ENCODE measurements around the gene ACKR2. TPM values are rescaled to one million over a fixed set of nuclear protein-coding genes. Genes with fewer than 3 reads are reported as not detected.

The ACKR2 gene
- total and polyA plus RNA-seq, 2 experiments from 2014 or later = 0.35 TPM; not detected in 1

DNA sequence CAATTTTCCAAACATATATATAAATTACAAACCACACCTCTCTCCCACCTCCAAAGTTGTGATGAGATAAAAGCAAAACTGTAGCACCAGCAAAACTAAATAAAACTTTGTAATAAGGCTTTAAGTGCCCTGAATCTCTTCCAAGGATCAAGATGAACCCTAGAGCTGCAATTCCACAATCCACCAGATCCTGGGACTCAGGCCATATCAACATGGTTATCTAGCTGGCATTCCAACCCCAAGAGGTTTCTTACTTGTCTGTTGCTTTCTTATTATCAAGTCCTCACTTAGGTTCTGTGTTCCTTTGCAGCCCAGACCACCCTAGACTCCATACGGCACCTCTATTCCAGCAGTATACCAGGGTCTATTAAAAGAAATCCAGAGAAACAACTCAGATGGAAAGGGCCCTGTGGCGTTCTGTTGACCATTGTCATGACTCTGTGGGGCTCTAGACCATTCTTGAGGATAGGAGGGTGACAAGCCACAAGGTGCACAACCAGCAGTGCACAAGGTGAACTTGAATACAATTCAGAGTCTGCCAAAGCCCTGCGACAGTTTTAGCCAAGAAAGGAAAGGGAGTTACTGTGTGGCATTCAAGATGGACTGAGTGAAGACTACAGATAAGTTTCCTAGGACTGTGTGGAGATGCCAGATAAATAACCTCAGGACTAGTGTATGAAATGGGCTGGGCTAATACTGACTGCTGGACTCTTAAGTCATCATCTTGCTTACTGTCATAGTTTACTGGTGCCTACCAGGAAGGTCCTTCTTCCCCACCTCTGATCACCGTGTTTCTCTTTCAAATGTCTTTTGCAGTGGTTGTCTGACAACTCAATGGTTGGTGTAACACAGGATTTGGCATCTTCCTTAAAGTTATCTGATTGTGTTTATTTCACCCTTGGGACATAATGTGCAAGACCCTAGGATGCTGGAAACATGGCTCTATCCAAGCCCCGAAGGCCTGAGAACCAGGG lies 27.2 kb downstream of the ACKR2 start (continued):
- TF ChIP-seq, protein P1, sequence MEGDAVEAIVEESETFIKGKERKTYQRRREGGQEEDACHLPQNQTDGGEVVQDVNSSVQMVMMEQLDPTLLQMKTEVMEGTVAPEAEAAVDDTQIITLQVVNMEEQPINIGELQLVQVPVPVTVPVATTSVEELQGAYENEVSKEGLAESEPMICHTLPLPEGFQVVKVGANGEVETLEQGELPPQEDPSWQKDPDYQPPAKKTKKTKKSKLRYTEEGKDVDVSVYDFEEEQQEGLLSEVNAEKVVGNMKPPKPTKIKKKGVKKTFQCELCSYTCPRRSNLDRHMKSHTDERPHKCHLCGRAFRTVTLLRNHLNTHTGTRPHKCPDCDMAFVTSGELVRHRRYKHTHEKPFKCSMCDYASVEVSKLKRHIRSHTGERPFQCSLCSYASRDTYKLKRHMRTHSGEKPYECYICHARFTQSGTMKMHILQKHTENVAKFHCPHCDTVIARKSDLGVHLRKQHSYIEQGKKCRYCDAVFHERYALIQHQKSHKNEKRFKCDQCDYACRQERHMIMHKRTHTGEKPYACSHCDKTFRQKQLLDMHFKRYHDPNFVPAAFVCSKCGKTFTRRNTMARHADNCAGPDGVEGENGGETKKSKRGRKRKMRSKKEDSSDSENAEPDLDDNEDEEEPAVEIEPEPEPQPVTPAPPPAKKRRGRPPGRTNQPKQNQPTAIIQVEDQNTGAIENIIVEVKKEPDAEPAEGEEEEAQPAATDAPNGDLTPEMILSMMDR (conservative IDR thresholded peaks at IDR 0.05; ENCODE audit: low read depth in 2 of 2) = no peak
- no peak for TF ChIP-seq EZH2 (IDR thresholded peaks at IDR 0.05; ENCODE audit: low read depth, unreplicated experiment)
- TF ChIP-seq ZNF114 (CRISPR knock-in tag; IDR thresholded peaks at IDR 0.05) = no peak
- no peak for TF ChIP-seq ZNF331 (CRISPR knock-in tag; IDR thresholded peaks at IDR 0.05; ENCODE audit: low read depth)
- TF ChIP-seq NANOG (IDR thresholded peaks at IDR 0.05; ENCODE audit: borderline replicate concordance) = no peak
- no peak for TF ChIP-seq POLR2AphosphoS5 (IDR thresholded peaks at IDR 0.05; ENCODE audit: low read depth)
- no peak for TF ChIP-seq EZH2phosphoT487 (IDR thresholded peaks at IDR 0.05; ENCODE audit: unreplicated experiment)
- TF ChIP-seq JUNB (IDR thresholded peaks at IDR 0.05; ENCODE audit: unreplicated experiment) = no peak
- TF ChIP-seq, protein P2, sequence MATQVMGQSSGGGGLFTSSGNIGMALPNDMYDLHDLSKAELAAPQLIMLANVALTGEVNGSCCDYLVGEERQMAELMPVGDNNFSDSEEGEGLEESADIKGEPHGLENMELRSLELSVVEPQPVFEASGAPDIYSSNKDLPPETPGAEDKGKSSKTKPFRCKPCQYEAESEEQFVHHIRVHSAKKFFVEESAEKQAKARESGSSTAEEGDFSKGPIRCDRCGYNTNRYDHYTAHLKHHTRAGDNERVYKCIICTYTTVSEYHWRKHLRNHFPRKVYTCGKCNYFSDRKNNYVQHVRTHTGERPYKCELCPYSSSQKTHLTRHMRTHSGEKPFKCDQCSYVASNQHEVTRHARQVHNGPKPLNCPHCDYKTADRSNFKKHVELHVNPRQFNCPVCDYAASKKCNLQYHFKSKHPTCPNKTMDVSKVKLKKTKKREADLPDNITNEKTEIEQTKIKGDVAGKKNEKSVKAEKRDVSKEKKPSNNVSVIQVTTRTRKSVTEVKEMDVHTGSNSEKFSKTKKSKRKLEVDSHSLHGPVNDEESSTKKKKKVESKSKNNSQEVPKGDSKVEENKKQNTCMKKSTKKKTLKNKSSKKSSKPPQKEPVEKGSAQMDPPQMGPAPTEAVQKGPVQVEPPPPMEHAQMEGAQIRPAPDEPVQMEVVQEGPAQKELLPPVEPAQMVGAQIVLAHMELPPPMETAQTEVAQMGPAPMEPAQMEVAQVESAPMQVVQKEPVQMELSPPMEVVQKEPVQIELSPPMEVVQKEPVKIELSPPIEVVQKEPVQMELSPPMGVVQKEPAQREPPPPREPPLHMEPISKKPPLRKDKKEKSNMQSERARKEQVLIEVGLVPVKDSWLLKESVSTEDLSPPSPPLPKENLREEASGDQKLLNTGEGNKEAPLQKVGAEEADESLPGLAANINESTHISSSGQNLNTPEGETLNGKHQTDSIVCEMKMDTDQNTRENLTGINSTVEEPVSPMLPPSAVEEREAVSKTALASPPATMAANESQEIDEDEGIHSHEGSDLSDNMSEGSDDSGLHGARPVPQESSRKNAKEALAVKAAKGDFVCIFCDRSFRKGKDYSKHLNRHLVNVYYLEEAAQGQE (IDR thresholded peaks at IDR 0.05; ENCODE audit: unreplicated experiment) = no peak
- TF ChIP-seq, protein P3, sequence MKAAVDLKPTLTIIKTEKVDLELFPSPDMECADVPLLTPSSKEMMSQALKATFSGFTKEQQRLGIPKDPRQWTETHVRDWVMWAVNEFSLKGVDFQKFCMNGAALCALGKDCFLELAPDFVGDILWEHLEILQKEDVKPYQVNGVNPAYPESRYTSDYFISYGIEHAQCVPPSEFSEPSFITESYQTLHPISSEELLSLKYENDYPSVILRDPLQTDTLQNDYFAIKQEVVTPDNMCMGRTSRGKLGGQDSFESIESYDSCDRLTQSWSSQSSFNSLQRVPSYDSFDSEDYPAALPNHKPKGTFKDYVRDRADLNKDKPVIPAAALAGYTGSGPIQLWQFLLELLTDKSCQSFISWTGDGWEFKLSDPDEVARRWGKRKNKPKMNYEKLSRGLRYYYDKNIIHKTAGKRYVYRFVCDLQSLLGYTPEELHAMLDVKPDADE (IDR thresholded peaks at IDR 0.05) = no peak

DNA sequence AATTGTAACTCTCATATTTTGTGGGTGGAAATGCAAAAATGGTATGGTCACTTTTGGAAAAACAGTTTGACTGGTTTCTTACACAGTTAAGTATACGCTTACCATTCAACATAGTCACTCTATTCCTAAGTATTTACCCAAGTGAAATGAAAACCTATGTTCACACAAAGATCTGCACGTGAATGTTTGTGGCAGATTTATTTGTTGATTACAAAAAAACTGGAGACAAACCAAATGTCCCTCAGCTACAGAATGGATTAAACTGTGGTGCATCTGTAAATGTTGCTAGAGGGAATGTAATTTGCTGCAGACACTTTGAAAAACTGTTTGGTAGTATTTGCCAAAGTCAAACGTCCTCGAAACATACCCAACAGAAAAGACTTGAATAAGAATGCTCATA lies 29.3 kb downstream of the ACKR2 start:
- Mint-ChIP-seq H3K27me3 (ENCODE audit: insufficient read depth, low read depth, poor library complexity) (peaks cover 9% of the 10 kb centered on the region), H3K36me3 (ENCODE audit: low read depth) (no peaks in the 10 kb centered on the region), H3K4me1 (no peaks in the 10 kb centered on the region; the same call in 2 of the 3 replicates), H3K9me3 (no peaks in the 10 kb centered on the region), H3K4me3 (no peak overlapping the region), H3K27ac (no peak overlapping the region)
- DNase-seq (ENCODE audit: low spot score) = no peak
- Histone ChIP-seq H3K4me1 (ENCODE audit: insufficient read depth) (no peaks in the 10 kb centered on the region), H3K27ac (ENCODE audit: low read depth) (no peak overlapping the region), H3K9me2 (ENCODE audit: insufficient read depth) (no peaks in the 10 kb centered on the region), H3F3A (replicated peaks; ENCODE audit: low read depth) (no peaks in the 10 kb centered on the region), H3K4me3 (no peak overlapping the region), H3K79me2 (replicated peaks; ENCODE audit: insufficient read depth) (no peaks in the 10 kb centered on the region), H2AFZ (no peak overlapping the region), H3K36me3 (ENCODE audit: insufficient read depth) (no peaks in the 10 kb centered on the region), H3K27me3 (ENCODE audit: insufficient read depth) (no peaks in the 10 kb centered on the region), H3K4me2 (no peak overlapping the region), H4K20me1 (replicated peaks; ENCODE audit: insufficient read depth) (no peaks in the 10 kb centered on the region)
- no peak for ATAC-seq
- TF ChIP-seq, protein P1 (conservative IDR thresholded peaks at IDR 0.05; ENCODE audit: low read depth in 2 of 2) = no peak
- TF ChIP-seq NANOG (IDR thresholded peaks at IDR 0.05; ENCODE audit: borderline replicate concordance) (no peak), JUNB (IDR thresholded peaks at IDR 0.05; ENCODE audit: unreplicated experiment) (no peak)

Measured in GM23338 (cell line).